Hepatocyte (in vitro differentiated cells): ENCODE results near the gene GOLGA7B. TPM values are rescaled to one million over a fixed set of nuclear protein-coding genes. Genes with fewer than 3 reads are reported as not detected.
"Not testable (repeated sequence)": the region's sequence is repeated elsewhere in the genome, so short reads cannot be mapped to it uniquely, and the experiment has no call there.

ENCODE experiments used
- DNase-seq: peaks from one replicate; pipeline ENCODE4 v3.0.0-alpha.2; 2016; ENCODE audit warnings: low spot score
- H2AFZ ChIP-seq: fragments of 200-600 bp; sonication (generic); 2 replicates; pipeline ENCODE4 v1.6.0; 2016; ENCODE audit warnings: antibody characterized with exemption, mild to moderate bottlenecking
- H3K27ac ChIP-seq: fragments of 200-600 bp; sonication (generic); 2 replicates; pipeline ENCODE4 v1.5.1; 2016; ENCODE audit warnings: mild to moderate bottlenecking
- H3K27me3 ChIP-seq: fragments of 200-600 bp; sonication (generic); 2 replicates; pipeline ENCODE4 v1.6.1; 2016
- H3K36me3 ChIP-seq: fragments of 200-600 bp; sonication (generic); replicated peaks from 2 replicates; pipeline ENCODE4 v1.5.1; 2016; ENCODE audit warnings: low read depth; ENCODE audit not compliant: insufficient read depth
- H3K4me1 ChIP-seq: fragments of 200-600 bp; sonication (generic); 2 replicates; pipeline ENCODE4 v1.5.1; 2016; ENCODE audit warnings: mild to moderate bottlenecking, moderate library complexity; ENCODE audit not compliant: insufficient read depth
- H3K4me2 ChIP-seq: fragments of 200-600 bp; sonication (generic); 2 replicates; pipeline ENCODE4 v1.6.0; 2016
- H3K4me3 ChIP-seq: fragments of 200-600 bp; sonication (generic); 2 replicates; pipeline ENCODE4 v1.5.1; 2016; ENCODE audit warnings: mild to moderate bottlenecking
- H3K79me2 ChIP-seq: fragments of 200-600 bp; sonication (generic); 2 replicates; pipeline ENCODE4 v1.6.0; 2017; ENCODE audit warnings: mild to moderate bottlenecking
- H3K9me2 ChIP-seq: fragments of 200-600 bp; sonication (generic); replicated peaks from 2 replicates; pipeline ENCODE4 v1.6.0; 2017; ENCODE audit warnings: mild to moderate bottlenecking; ENCODE audit not compliant: insufficient read depth
- H3K9me3 ChIP-seq: fragments of 200-600 bp; sonication (generic); 2 replicates; pipeline ENCODE4 v1.5.1; 2016; ENCODE audit warnings: low read depth, mild to moderate bottlenecking
- H4K20me1 ChIP-seq: fragments of 200-600 bp; sonication (generic); 2 replicates; pipeline ENCODE4 v1.6.0; 2016; ENCODE audit warnings: mild to moderate bottlenecking; ENCODE audit not compliant: insufficient read depth, poor library complexity, severe bottlenecking
- EZH2 ChIP-seq: fragments of 200-600 bp; sonication (generic); IDR thresholded peaks from 2 replicates; pipeline ENCODE4 v1.6.1; 2016; ENCODE audit warnings: antibody characterized with exemption, mild to moderate bottlenecking, borderline replicate concordance
- EZH2phosphoT487 ChIP-seq: fragments of 200-600 bp; sonication (generic); IDR thresholded peaks from one replicate; pipeline ENCODE4 v1.6.1; 2018; ENCODE audit warnings: antibody characterized with exemption, mild to moderate bottlenecking, low read depth, moderate library complexity; ENCODE audit not compliant: unreplicated experiment, severe bottlenecking
- WGBS: methylation state at CpG from one replicate; pipeline ENCODE4 v1.1.6; 2016; ENCODE audit warnings: low lambda C conversion rate; ENCODE audit errors: missing lambda C conversion rate; 5-methylcytosine and 5-hydroxymethylcytosine counted together
- polyA plus RNA-seq: library from polyadenylated mRNA; unstranded; fragments of >200 nt; fragmentation: Nextera tagmentation; extraction: Ambion mirVana; gene quantifications from 2 replicates; pipeline ENCODE4 v1.2.1, GENCODE V29; 2016
- total RNA-seq: library from RNA; depleted of rRNA; stranded (reverse); fragments of >200 nt; gene quantifications from 2 replicates; pipeline ENCODE4 v1.2.3, GENCODE V29; 2014
- TF ChIP-seq, protein P1 (sequence below): fragments of 200-600 bp; sonication (generic); IDR thresholded peaks from 2 replicates; pipeline ENCODE4 v1.5.1; 2016; ENCODE audit warnings: antibody characterized with exemption, mild to moderate bottlenecking; ENCODE audit not compliant: poor library complexity

The GOLGA7B gene
- total and polyA plus RNA-seq, 2 experiments from 2014 or later = 0.15 to 1.5 TPM

- Histone ChIP-seq H3K27me3 (peaks cover 21% of the 10 kb centered on the region), H3K79me2 (no peaks in the 10 kb centered on the region), H2AFZ (no peak overlapping the region), H3K4me3 (no peak overlapping the region), H3K4me1 (no peaks in the 10 kb centered on the region), H3K9me2 (no peaks in the 10 kb centered on the region), H3K9me3 (no peaks in the 10 kb centered on the region), H3K36me3 (no peaks in the 10 kb centered on the region), H3K4me2 (no peak overlapping the region), H3K27ac (no peak overlapping the region), H4K20me1 (no peaks in the 10 kb centered on the region)
- TF ChIP-seq EZH2phosphoT487 (no peak), EZH2 (no peak)
- TF ChIP-seq, protein P1, sequence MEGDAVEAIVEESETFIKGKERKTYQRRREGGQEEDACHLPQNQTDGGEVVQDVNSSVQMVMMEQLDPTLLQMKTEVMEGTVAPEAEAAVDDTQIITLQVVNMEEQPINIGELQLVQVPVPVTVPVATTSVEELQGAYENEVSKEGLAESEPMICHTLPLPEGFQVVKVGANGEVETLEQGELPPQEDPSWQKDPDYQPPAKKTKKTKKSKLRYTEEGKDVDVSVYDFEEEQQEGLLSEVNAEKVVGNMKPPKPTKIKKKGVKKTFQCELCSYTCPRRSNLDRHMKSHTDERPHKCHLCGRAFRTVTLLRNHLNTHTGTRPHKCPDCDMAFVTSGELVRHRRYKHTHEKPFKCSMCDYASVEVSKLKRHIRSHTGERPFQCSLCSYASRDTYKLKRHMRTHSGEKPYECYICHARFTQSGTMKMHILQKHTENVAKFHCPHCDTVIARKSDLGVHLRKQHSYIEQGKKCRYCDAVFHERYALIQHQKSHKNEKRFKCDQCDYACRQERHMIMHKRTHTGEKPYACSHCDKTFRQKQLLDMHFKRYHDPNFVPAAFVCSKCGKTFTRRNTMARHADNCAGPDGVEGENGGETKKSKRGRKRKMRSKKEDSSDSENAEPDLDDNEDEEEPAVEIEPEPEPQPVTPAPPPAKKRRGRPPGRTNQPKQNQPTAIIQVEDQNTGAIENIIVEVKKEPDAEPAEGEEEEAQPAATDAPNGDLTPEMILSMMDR = no peak
- no peak for DNase-seq
- WGBS = 99% methylated on average over 3 of the region's 3 CpGs
Observed at GRCh38 chr10:97838091-97838490, 11.6 kb upstream of the GOLGA7B start.

GRCh38 chr10:97841166-97841565 is 8.5 kb upstream of the GOLGA7B start:
- H3K4me2 ChIP-seq, H3K9me3 ChIP-seq, H3K36me3 ChIP-seq, H3K27ac ChIP-seq, H3K4me1 ChIP-seq, H4K20me1 ChIP-seq, H3K9me2 ChIP-seq, H3K79me2 ChIP-seq, H3K4me3 ChIP-seq, H2AFZ ChIP-seq, DNase-seq: not testable (repeated sequence)
- peaks cover 11% of the 10 kb centered on the region for H3K27me3 ChIP-seq
- WGBS = 93% methylated on average over 13 of the region's 22 CpGs

DNA sequence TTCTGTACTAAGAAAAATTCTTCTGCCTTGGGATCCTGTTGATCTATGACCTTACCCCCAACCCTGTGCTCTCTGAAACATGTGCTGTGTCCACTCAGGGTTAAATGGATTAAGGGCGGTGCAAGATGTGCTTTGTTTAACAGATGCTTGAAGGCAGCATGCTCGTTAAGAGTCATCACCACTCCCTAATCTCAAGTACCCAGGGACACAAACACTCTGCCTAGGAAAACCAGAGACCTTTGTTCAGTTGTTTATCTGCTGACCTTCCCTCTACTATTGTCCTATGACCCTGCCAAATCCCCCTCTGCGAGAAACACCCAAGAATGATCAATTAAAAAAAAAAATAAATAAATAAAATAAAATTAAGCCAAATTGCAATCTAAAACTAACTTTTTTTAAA is 7.5 kb upstream of the GOLGA7B start:
- not testable (repeated sequence) for H3K4me2 ChIP-seq, H4K20me1 ChIP-seq, H3K36me3 ChIP-seq, H2AFZ ChIP-seq, H3K79me2 ChIP-seq, H3K4me1 ChIP-seq, H3K27ac ChIP-seq, H3K9me2 ChIP-seq, H3K9me3 ChIP-seq, H3K4me3 ChIP-seq, DNase-seq
- H3K27me3 ChIP-seq = peaks cover 17% of the 10 kb centered on the region
- WGBS = 53% methylated on average over 3 of the region's 3 CpGs

DNA sequence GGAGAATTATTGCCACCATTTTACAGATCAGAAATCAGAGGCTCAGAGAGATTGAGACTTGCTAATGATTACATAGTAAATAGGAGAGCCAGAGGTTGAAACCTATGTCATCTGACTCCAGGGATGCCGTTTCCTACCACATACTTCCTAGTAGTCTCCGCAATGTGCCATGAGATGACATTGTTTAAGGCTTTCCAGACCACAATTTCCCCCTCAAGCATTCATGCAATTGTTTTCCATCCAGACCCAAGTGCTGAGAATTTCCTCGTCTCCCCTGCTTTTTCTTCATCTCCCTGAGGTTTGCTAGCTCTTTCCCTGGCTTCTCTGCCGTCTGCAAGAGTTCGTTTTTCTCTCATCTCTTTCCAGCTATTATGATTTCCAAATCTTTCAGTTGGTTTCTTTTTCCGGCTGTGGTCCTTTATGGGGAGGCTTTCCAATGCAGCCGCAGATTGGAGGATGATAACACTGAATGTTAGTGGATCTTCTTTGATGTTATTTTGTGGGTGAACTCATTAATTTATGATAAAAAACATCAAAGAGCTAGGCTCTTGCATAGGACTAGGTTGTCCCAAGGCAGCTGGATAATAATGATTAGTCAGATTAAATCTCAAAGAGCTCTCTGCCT is 6.9 kb upstream of the GOLGA7B start:
- TF ChIP-seq, protein P1 = no peak
- TF ChIP-seq EZH2phosphoT487 = no peak
- no peak for TF ChIP-seq EZH2
- no peaks in the 10 kb centered on the region for H3K79me2 ChIP-seq
- no peak for DNase-seq
- H3K36me3 ChIP-seq = no peaks in the 10 kb centered on the region
- H2AFZ ChIP-seq = no peak overlapping the region
- H3K4me2 ChIP-seq = no peak overlapping the region
- no peaks in the 10 kb centered on the region for H3K4me1 ChIP-seq
- H3K9me2 ChIP-seq = no peaks in the 10 kb centered on the region
- 69% methylated on average over 7 of the region's 7 CpGs for WGBS
- no peak overlapping the region for H3K4me3 ChIP-seq
- no peak overlapping the region for H3K27ac ChIP-seq
- H3K9me3 ChIP-seq = no peaks in the 10 kb centered on the region
- no peaks in the 10 kb centered on the region for H4K20me1 ChIP-seq
- peaks cover 17% of the 10 kb centered on the region for H3K27me3 ChIP-seq
